Spleen (tissue), 7 donors: ENCODE results near the gene CD84.

ENCODE experiments used
- POLR2A ChIP-seq, 3 donors: fragments of 450-650 bp; IDR thresholded peaks; one replicate each; pipeline ENCODE4 v1.5.1; 2017; ENCODE audit warnings: antibody characterized with exemption in 3 of 3, mild to moderate bottlenecking in 1 of 3
- POLR2AphosphoS5 ChIP-seq, 3 donors: sonication (generic); formaldehyde crosslinking; IDR thresholded peaks; one replicate each; pipeline ENCODE4 v1.5.1; 2017; ENCODE audit warnings: antibody characterized with exemption in 3 of 3
- TF ChIP-seq, protein P1 (sequence below), 11 experiments: fragments of 200-600 bp in 7 of 11; fragments of 450-650 bp in 4 of 11; sonication (generic) in 4 of 11; IDR thresholded peaks in 8 of 11; conservative IDR thresholded peaks in 3 of 11; 1 replicate in 7 of 11; 2 replicates in 4 of 11; pipeline versions ENCODE4 v1.4.0 to v1.8.0; 2016 to 2021; ENCODE audit warnings: antibody characterized with exemption in 11 of 11, inconsistent platforms in 4 of 11, mild to moderate bottlenecking in 1 of 11
- donor health status: DM: no; HTN: no; CAD: no; lungs with moderate emphysema.
- donor health status: DM: no; HTN: no; CAD: no.
- donor health status: DM: no; HTN: no; CAD: no.

DNA sequence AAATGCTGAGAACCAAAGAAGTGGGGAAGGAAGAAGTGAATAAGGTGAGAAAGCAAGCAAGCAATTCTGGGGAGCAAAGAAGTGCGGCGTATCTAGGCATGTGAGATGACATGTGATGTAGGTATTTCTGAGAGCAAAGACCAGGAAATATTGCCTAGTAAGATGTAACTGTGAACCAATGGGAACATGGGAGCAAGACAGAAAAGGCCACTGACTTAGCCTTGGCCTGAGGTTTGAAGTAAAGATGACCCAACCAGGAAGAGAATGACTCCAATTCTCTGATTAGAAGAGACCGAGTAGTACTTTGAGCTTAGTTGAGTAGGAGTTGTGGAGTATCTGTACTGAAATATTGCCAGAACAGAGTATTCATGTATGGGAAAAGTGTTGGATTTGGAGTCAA lies 87.3 kb downstream of the CD84 start:
- TF ChIP-seq POLR2A (IDR thresholded peaks at IDR 0.05) (no peak), POLR2AphosphoS5 (IDR thresholded peaks at IDR 0.05) (no peak)
- TF ChIP-seq, protein P1, sequence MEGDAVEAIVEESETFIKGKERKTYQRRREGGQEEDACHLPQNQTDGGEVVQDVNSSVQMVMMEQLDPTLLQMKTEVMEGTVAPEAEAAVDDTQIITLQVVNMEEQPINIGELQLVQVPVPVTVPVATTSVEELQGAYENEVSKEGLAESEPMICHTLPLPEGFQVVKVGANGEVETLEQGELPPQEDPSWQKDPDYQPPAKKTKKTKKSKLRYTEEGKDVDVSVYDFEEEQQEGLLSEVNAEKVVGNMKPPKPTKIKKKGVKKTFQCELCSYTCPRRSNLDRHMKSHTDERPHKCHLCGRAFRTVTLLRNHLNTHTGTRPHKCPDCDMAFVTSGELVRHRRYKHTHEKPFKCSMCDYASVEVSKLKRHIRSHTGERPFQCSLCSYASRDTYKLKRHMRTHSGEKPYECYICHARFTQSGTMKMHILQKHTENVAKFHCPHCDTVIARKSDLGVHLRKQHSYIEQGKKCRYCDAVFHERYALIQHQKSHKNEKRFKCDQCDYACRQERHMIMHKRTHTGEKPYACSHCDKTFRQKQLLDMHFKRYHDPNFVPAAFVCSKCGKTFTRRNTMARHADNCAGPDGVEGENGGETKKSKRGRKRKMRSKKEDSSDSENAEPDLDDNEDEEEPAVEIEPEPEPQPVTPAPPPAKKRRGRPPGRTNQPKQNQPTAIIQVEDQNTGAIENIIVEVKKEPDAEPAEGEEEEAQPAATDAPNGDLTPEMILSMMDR (IDR thresholded peaks at IDR 0.05 in 8 of 11, conservative IDR thresholded peaks at IDR 0.05 in 3 of 11): no peak
